ENCODE measurements around the gene PLB1. TPM values are rescaled to one million over a fixed set of nuclear protein-coding genes. Genes with fewer than 3 reads are reported as not detected.

The PLB1 gene
- total RNA-seq, 2 experiments from 2014 or later, result 0.87 to 1.1 TPM

DNA sequence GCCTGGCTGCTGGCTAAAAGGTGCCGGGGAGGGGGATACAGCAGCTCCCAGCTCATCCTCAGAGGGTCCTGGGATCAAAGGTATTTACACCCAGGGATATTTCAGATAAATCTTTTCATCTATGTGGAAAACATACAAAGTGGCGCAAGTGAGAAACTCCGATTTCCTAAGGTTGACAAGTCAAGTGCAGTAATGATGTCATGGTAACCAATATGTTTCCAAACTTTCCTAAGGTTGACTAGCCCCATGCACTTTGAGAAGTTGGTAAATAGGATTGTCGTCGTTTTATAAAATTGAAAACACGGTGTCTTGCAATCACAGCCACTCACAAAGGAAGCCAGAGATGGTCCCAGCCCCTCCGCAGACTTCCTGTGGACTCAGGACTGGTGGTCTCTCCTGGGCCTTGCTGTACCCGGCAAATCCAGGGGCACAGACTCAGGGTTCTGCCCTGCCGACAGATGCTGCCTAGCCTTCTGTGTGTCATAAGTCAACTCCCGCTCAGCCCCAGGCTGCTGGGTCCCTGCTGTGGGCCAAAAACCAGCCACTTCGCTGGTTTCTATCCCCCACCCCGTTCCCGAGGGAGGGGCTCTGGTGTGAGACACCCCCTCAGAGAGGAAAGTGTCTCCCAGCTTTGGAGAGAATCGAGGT lies 144.5 kb downstream of the PLB1 start:
- no peak for DNase-seq
- Mint-ChIP-seq H3K27ac (no peak overlapping the region), H3K36me3 (ENCODE audit: low read depth) (no peaks in the 10 kb centered on the region), H3K4me3 (no peak overlapping the region), H3K9me3 (ENCODE audit: low read depth) (no peaks in the 10 kb centered on the region), H3K4me1 (peaks cover 5% of the 10 kb centered on the region), H3K27me3 (no peaks in the 10 kb centered on the region)
- ChIA-PET CTCF (no interaction called here), POLR2A (no interaction called here)
- no peak for ATAC-seq
- intact Hi-C loops (cut with DNase I, micrococcal nuclease), result no loop called here

DNA sequence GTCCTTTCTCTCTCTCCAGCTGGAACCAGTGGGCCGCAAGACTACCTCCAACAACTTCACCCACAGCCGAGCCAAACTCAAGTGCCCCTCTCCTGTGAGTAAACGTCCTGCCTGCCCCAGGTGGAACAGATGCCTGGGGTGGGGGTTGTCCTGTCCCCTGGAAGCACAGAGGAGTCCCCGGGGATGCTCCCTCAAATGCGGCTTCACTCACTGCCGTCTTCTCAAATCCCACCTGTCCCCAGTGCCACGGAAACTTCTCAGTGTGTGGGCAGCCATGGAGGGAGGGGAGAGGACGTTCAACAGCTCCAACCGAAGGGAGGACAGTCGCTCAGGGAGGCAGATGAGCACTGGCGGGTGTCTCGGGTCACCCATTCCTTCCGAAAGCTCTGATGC lies 145.0 kb downstream of the PLB1 start:
- CTCF ChIA-PET, result no interaction called here
- Mint-ChIP-seq H3K9me3 (ENCODE audit: low read depth) (no peaks in the 10 kb centered on the region), H3K4me3 (no peak overlapping the region), H3K27ac (no peak overlapping the region), H3K36me3 (ENCODE audit: low read depth) (no peaks in the 10 kb centered on the region), H3K4me1 (peaks cover 5% of the 10 kb centered on the region), H3K27me3 (no peaks in the 10 kb centered on the region)
- intact Hi-C loops (cut with DNase I, micrococcal nuclease), result no loop called here
- ATAC-seq, result no peak
- POLR2A ChIA-PET, result no interaction called here
- no peak for DNase-seq

DNA sequence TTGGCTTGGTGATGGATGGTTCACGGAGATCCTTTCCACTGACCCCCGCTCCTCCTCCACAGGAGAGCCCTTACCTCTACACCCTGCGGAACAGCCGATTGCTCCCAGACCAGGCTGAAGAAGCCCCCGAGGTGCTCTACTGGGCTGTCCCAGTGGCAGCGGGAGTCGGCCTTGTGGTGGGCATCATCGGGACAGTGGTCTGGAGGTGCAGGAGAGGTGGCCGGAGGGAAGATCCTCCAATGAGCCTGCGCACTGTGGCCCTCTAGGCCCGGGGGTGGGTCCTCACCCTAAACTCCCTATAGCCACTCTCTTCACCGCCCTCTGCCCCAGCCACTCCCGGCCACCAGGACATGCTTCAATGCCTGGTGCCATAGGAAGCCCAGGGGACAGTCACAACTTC lies 146.9 kb downstream of the PLB1 start:
- DNase-seq (no peak), ATAC-seq (no peak)
- no peak overlapping the region for H3K4me3 Mint-ChIP-seq
- intact Hi-C loops (cut with DNase I, micrococcal nuclease), result no loop called here
- H3K36me3 Mint-ChIP-seq (ENCODE audit: low read depth), result no peaks in the 10 kb centered on the region
- CTCF ChIA-PET, result interaction anchor here (0.8 kb wide), 1 partner anchor 48 kb away, joined by 3 read pairs; no protein-coding TSS in a partner anchor
- H3K27me3 Mint-ChIP-seq, result no peaks in the 10 kb centered on the region
- H3K27ac Mint-ChIP-seq, result no peak overlapping the region
- no peaks in the 10 kb centered on the region for H3K9me3 Mint-ChIP-seq (ENCODE audit: low read depth)
- POLR2A ChIA-PET, result no interaction called here
- H3K4me1 Mint-ChIP-seq, result peaks cover 7% of the 10 kb centered on the region

DNA sequence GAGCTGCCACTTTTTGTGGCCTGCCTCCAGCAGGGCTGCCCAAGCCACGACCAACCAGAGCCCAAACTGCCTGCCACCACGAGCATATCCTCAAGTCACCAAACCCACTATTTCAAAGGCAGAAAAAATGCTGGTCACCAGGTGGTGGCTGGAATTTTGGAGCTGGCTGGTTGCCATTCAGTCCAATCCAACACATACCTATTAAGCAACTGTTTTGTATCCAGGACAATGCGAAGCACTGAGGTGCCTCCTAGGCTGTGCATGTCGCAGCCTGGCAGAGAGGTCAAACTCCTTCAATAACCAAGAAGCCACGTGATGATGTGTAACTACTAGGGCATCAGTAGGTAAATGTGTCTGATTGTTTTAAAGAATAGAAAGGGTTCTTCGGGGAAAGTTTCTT lies 147.5 kb downstream of the PLB1 start:
- Mint-ChIP-seq H3K27me3 (no peaks in the 10 kb centered on the region), H3K9me3 (ENCODE audit: low read depth) (no peaks in the 10 kb centered on the region), H3K27ac (no peak overlapping the region), H3K4me3 (no peak overlapping the region), H3K4me1 (peaks cover 11% of the 10 kb centered on the region), H3K36me3 (ENCODE audit: low read depth) (no peaks in the 10 kb centered on the region)
- ChIA-PET POLR2A (no interaction called here), CTCF (no interaction called here)
- intact Hi-C loops (cut with DNase I, micrococcal nuclease), result no loop called here
- no peak for ATAC-seq
- no peak for DNase-seq

DNA sequence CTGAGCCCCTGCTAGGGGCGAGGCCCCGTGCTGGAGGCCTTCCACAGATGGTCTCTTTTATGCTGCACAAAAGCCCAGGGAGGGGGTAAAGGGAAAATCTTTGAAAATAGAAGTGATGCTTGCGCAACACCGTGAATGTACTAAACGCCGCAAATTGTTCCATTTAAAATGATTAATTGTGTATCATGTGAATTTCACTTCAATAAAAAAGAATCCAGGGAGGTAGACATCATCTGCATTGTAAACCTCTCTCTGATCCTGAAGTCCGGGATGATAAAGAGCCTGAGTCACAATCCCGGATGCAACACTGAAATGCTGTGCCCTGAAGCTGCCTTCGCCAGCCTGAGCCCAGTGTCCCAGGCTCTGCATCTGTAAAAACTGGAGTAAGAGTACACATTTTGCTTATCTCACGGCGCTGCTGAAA lies 148.1 kb downstream of the PLB1 start:
- H3K27ac Mint-ChIP-seq, result no peak overlapping the region

DNA sequence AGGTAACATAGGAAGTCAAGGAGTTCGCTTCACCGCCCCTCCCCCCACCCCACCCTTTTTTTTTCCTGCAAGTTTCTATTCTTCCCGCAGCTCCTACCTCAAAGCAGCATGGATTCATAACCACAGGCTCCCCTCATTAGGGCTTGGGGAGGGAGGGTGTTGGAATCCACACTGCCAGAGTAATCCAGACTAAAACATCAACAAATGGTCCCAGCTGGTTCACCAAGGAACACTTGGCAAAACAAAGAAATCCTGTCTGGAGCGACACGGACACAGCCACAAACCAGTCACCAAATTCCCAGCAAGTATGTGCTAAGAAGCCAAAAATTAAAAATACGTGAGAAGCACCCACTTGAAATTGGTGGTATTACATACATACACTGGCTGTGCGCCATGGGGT lies 148.9 kb downstream of the PLB1 start:
- no peak overlapping the region for H3K27ac Mint-ChIP-seq
- no peaks in the 10 kb centered on the region for H3K36me3 Mint-ChIP-seq (ENCODE audit: low read depth)
- H3K27me3 Mint-ChIP-seq, result no peaks in the 10 kb centered on the region
- intact Hi-C loops (cut with DNase I, micrococcal nuclease), result no loop called here
- DNase-seq (no peak), ATAC-seq (no peak)
- no peaks in the 10 kb centered on the region for H3K9me3 Mint-ChIP-seq (ENCODE audit: low read depth)
- POLR2A ChIA-PET, result interaction anchor here (0.6 kb wide), 1 partner anchor 69 kb away, joined by 3 read pairs; no protein-coding TSS in a partner anchor
- CTCF ChIA-PET, result interaction anchor here (0.6 kb wide), 1 partner anchor 264 kb away, joined by 3 read pairs; no protein-coding TSS in a partner anchor
- H3K4me1 Mint-ChIP-seq, result peaks cover 24% of the 10 kb centered on the region
- no peak overlapping the region for H3K4me3 Mint-ChIP-seq

More for the DNA sequence above, 148.1 kb downstream of the PLB1 start:
- intact Hi-C loops (cut with DNase I, micrococcal nuclease), result no loop called here
- no peaks in the 10 kb centered on the region for H3K9me3 Mint-ChIP-seq (ENCODE audit: low read depth)
- POLR2A ChIA-PET, result no interaction called here
- DNase-seq (no peak), ATAC-seq (no peak)
- CTCF ChIA-PET, result no interaction called here
- no peaks in the 10 kb centered on the region for H3K27me3 Mint-ChIP-seq
- no peak overlapping the region for H3K4me3 Mint-ChIP-seq
- peaks cover 17% of the 10 kb centered on the region for H3K4me1 Mint-ChIP-seq
- no peaks in the 10 kb centered on the region for H3K36me3 Mint-ChIP-seq (ENCODE audit: low read depth)

DNA sequence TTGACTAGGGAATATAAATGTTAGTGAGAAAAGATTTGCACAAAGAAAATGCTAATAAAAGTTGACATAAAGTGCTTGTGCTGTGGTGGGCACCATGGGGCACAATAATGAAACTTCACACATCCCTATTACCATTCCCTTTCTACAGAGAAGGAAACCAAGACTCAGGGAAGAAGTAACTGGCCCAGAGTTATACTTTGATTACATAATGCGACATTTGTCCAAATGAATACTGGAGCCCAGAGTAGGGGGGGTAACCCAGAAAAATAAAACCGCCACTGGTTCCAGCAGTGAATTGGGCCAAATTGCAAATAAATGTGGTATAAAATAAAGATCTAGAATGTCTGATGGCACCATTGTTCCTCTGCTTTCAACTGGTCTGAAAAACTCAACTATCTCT lies 149.7 kb downstream of the PLB1 start:
- intact Hi-C loops (cut with DNase I, micrococcal nuclease), result no loop called here
- POLR2A ChIA-PET, result interaction anchor here (0.6 to 0.7 kb wide), 2 partner anchors 31 to 116 kb away, joined by 3 to 5 read pairs; no protein-coding TSS in a partner anchor

DNA sequence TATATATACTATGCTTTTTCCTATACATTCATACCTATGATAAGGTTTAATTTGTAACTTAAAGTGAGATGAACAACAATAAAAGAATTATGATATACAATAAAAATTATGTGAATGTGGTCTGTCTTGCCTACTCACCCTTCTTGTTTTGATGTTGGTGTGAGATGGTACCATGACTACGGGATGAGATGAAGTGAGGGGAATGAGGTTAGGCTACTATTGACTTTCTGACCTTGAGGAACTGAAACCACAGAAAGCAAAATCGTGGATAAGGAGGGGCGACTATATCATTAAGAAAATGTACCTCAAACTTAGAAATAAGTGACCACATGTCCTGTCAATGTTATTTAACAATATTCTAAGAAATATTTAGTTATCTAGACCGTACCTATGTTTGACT lies 151.8 kb downstream of the PLB1 start:
- CTCF ChIA-PET, result interaction anchor here (0.6 kb wide), 1 partner anchor 30 kb away, joined by 3 read pairs; no protein-coding TSS in a partner anchor
- intact Hi-C loops (cut with DNase I, micrococcal nuclease), result loop anchor here (2.0 kb wide), 2 partner anchors 23 to 33 kb away; no protein-coding TSS in a partner anchor

More for the DNA sequence above, 149.7 kb downstream of the PLB1 start:
- ATAC-seq (no peak), DNase-seq (no peak)
- Mint-ChIP-seq H3K4me1 (peaks cover 28% of the 10 kb centered on the region), H3K27ac (no peak overlapping the region), H3K27me3 (no peaks in the 10 kb centered on the region), H3K4me3 (no peak overlapping the region), H3K36me3 (ENCODE audit: low read depth) (no peaks in the 10 kb centered on the region), H3K9me3 (ENCODE audit: low read depth) (no peaks in the 10 kb centered on the region)
- CTCF ChIA-PET, result no interaction called here

DNA sequence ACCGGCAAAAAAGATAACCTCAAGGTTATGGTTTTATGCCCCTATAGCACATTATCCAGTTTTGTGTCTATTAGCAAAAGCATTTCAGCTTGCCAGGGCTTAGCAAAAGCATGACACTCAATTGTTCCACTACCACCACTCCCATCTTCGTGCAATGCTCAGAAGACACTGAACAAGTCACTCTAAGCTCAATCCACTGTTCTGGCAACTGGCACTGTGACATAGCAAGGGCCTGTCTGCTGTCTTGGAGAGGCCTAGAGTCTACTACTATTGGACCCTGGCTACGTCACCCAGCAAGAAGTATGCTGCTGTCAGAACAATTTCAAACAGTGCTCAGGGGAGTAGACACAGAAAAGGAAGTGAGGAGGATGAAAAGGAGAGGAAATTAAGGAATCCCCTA lies 152.3 kb downstream of the PLB1 start:
- ChIA-PET CTCF (interaction anchor here (0.6 kb wide), 1 partner anchor 30 kb away, joined by 3 read pairs; no protein-coding TSS in a partner anchor), POLR2A (no interaction called here)
- Mint-ChIP-seq H3K9me3 (ENCODE audit: low read depth) (no peaks in the 10 kb centered on the region), H3K36me3 (ENCODE audit: low read depth) (no peaks in the 10 kb centered on the region), H3K4me1 (peaks cover 28% of the 10 kb centered on the region), H3K27ac (peak overlapping the region; percentile 78), H3K4me3 (no peak overlapping the region), H3K27me3 (no peaks in the 10 kb centered on the region)
- ATAC-seq (peak; percentile 57), DNase-seq (peak; percentile 44)
- intact Hi-C loops (cut with DNase I, micrococcal nuclease), result loop anchor here (2.0 kb wide), 2 partner anchors 23 to 33 kb away; no protein-coding TSS in a partner anchor

More for the DNA sequence above, 151.8 kb downstream of the PLB1 start:
- Mint-ChIP-seq H3K27me3 (no peaks in the 10 kb centered on the region), H3K4me1 (peaks cover 28% of the 10 kb centered on the region), H3K36me3 (ENCODE audit: low read depth) (no peaks in the 10 kb centered on the region), H3K9me3 (ENCODE audit: low read depth) (no peaks in the 10 kb centered on the region), H3K27ac (no peak overlapping the region), H3K4me3 (no peak overlapping the region)
- POLR2A ChIA-PET, result no interaction called here
- DNase-seq (no peak), ATAC-seq (peak; percentile 25)

DNA sequence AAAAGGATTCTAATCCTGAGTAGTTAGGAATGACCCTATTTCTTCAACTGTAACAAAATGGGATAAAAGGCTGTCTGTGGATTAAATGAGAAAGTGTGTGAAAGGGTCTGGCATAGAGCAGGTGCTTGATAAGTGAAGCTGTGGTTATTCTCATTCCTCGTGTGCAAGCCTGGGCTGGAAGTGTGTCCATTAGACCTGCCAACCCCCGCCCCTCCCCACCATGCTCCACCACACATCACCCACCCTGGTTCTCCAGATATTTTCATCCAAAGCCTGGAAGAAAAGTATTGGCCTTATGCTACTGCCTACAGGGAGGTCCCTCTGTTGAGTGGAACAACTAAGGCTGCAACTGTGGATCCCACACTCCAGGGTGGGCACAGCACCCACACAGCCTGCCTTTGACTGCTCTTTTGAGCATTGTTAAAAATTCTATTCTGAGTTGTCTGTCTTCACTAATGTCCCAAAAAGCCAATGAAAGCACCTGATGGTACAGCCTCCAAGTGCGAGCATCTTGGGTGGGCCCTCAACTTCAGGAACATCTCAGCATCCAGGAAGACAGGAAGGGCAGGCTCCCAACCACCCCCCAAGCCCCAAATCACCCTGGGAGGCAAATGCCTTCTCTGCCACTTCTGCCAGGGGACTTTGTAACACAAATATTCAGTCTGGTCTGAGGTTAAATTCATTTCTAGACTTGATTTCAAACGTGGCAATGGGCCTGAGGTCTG lies 153.0 kb downstream of the PLB1 start:
- Mint-ChIP-seq H3K27me3 (no peaks in the 10 kb centered on the region), H3K4me3 (no peak overlapping the region), H3K9me3 (ENCODE audit: low read depth) (no peaks in the 10 kb centered on the region), H3K4me1 (peaks cover 28% of the 10 kb centered on the region), H3K36me3 (ENCODE audit: low read depth) (no peaks in the 10 kb centered on the region), H3K27ac (peak overlapping the region; percentile 83)
- POLR2A ChIA-PET, result no interaction called here
- intact Hi-C loops (cut with DNase I, micrococcal nuclease), result loop anchor here (1.0 to 2.0 kb wide), 3 partner anchors 24 to 102 kb away; partner anchors contain the start of gene PPP1CB (in 1 of the 2)
- DNase-seq (no peak), ATAC-seq (no peak)
- CTCF ChIA-PET, result no interaction called here

DNA sequence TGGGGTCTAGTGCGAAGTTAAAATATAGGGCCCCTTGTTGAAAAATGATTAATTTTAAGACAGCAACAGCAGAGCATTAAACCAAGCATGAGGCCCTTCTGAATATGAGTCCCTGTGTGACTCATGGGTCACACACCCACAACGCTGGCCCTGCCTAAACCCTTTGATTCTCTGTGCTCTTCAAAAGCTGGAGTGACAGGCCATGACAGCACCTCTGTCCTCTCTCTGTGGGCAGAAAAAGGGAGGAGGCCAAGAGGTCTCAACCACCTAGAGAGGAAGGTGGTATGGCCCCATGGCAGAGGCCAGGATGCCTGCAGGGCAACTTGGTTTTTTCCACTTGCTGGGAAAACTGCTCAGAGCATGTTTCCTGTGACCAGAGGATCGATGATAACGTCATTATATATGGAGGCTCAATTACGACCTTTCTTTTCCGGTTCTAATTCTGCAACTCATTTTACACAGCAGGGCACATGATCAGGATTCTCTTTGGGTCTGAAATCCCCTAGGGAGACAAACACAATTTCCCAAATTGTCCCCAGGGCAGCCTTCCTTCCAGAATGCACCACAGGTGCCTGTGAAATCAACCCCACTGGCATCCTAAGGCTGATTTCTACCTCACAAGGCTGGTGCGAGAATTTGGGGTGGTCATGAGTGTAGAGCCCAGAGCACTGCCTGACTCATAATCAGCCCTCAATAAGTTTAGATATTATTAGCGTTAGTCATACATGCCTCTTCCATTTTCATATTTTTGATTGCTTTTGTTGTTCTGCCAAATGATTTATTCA lies 153.8 kb downstream of the PLB1 start:
- peak; percentile 79 for DNase-seq
- intact Hi-C loops (cut with DNase I, micrococcal nuclease), result loop anchor here (1.0 to 2.0 kb wide), 3 partner anchors 25 to 102 kb away; partner anchors contain the start of gene PPP1CB (in 1 of the 2)
- Mint-ChIP-seq H3K27ac (peak overlapping the region; percentile 83), H3K4me3 (peak overlapping the region; percentile 8), H3K27me3 (no peaks in the 10 kb centered on the region), H3K4me1 (peaks cover 28% of the 10 kb centered on the region), H3K9me3 (ENCODE audit: low read depth) (no peaks in the 10 kb centered on the region), H3K36me3 (ENCODE audit: low read depth) (no peaks in the 10 kb centered on the region)
- peak; percentile 97 for ATAC-seq
- CTCF ChIA-PET, result interaction anchor here (0.8 kb wide), 1 partner anchor 35 kb away, joined by 3 read pairs; no protein-coding TSS in a partner anchor
- POLR2A ChIA-PET, result no interaction called here
